ENCODE results near the gene IP6K1.
"Not testable (repeated sequence)": the region's sequence is repeated elsewhere in the genome, so short reads cannot be mapped to it uniquely, and the experiment has no call there.

Gene IP6K1

GRCh38 chr3:49763981-49764380, 22.4 kb downstream of the IP6K1 start:
- DNase-seq (ENCODE audit: low read depth) = no peak

- DNase-seq (ENCODE audit: low read depth) = no peak
Observed at GRCh38 chr3:49761661-49762060, 24.7 kb downstream of the IP6K1 start.

DNA sequence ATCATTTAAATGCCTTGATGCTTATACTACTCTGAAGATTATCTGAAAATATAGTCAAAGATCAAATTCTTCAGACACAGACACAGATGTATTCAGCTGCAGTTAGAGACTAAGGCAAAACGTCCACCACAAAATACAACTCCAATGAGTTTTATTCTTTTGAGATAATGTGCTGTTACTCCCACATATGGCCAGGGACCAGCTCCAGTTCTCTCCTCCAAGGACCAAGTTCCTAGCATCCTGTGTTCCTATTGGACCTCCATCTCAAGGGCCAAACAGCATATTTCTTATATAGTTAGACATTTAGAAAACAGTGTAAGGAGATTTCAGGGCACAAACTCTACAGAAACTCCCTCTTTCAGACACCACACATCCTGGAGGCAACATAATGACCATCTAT, 27.1 kb downstream of the IP6K1 start:
- DNase-seq (ENCODE audit: low read depth) = no peak

GRCh38 chr3:49757197-49757596, 29.1 kb downstream of the IP6K1 start:
- DNase-seq (ENCODE audit: low read depth) = no peak

DNA sequence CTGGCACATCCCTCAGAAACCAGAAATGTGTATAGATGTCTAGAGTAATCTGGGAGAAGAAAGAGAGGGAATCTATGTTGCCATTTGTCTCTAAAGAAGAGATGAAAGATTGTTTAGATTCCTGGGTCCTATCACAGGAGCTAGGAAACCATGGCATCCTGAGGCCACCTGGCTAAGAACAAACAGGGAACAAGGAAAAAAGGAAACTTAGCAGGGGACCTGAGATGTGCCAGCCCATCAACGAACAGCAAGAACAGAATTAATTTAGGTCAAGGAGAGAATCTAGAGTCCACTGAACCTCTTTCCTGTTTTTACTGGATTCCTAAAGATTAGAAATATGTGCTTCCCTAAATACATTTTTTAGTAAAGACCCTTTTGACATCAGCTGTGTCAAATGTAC, 30.3 kb downstream of the IP6K1 start:
- DNase-seq (ENCODE audit: low read depth) = no peak

DNA sequence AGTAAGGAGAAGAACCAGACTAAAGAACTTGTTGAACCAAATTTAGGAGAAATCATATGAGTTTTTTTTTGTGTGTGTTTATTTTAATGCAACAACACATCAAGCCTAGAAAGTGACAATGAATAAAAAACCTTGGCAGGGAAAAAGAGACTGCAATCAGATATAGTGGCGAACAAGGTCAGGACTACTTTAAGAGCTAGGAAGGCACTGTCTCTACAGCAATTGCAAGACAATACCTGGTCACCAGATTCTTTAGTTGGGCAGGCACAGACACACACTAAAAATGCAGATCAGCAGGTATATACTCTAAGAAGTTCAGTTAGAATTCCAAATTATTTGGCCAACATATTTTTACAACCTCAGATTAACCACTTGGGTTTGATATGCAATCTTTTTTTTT, 31.8 kb downstream of the IP6K1 start:
- DNase-seq (ENCODE audit: low read depth) = no peak

DNA sequence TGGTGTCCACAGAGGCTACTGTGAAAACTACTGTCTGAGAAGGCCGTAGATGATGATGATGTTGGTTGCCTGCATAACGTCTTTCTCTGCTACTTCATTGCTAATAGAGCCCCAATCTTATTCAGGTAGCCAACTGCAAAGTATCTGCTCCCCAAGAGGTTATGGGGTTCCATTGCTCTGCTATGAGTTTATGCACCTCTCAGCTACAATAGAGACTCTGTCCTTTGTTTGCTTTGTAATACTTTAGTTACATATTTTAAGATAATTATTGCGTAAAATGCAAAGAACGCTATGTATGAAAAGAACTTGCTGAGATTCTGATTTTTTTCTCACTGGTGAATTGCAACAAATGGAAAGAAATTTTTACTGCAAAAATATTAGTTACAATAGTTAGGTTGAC, 34.8 kb downstream of the IP6K1 start:
- no peak for DNase-seq (ENCODE audit: low read depth)

- DNase-seq (ENCODE audit: low read depth) = no peak
Observed at GRCh38 chr3:49750056-49750455, 36.3 kb downstream of the IP6K1 start.

DNA sequence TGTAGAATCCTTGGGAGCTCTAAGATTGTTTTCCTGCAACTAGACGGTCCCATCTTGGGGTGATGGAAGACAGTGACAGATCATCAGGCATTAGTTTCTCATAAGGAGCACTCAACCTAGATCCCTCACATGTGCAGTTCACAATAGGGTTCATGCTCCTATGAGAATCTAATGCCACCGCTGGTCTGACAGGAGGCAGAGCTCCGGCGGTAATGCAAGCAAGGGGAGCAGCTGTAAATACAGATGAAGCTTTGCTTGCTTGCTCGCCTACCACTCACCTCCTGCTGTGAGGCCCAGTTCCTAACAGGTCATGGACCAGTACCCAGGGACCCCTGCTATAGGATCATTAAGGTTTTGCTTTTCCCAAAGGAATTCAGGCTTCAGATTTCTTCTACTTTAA, 37.5 kb downstream of the IP6K1 start:
- not testable (repeated sequence) for DNase-seq (ENCODE audit: low read depth)

DNA sequence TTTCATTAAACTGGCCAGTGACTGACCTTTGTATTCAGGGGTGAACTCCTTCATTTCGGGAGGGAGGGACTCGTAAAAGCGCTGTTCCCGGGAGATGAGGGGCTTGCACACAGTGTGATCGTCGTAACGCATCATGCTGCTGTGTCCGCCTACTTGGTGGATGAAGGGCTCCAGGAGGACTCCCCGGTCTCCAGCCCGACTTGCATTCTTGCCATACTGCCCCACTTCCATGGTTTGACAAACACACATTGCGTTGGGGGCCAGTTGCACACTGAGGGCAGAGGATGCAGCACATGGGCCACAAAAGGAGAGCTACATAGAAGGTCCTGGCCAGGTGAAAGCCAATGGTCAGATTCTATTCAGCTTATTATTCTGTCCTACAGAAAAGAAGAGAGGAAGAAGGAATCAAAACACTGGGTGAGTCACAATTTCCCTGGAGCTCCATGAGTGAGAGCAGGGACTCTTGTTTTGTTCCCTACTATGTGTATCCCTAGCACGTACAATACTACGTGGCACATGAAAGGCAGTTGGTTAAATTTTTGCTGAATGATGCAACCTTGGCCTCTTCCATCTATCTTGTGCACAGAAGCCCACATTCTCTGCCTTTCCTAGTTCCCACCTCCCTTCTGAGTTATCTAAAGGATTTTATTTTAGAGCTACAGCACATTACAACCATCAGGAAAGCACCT, 38.4 kb downstream of the IP6K1 start:
- no peak for DNase-seq (ENCODE audit: low read depth)

GRCh38 chr3:49745986-49746385, 40.4 kb downstream of the IP6K1 start:
- DNase-seq (ENCODE audit: low read depth) = no peak

DNA sequence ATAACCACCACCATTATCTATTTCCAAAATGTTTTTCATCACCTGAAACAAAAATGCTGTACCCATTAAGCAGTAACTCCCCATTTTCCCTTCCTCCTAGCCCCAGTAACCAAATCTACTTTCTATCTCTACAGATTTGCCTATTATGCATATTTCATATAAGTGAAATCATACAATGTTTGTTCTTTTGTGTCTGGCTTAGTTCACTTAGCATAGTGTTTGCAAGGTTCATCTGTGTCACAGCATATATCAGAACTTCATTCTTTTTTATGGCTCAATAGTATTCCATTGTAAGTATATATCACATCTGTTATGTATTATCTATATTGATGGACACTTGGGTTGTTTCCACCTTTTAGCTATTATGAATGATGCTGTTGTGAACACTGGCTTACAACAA, 45.9 kb downstream of the IP6K1 start:
- no peak for DNase-seq (ENCODE audit: low read depth)

DNA sequence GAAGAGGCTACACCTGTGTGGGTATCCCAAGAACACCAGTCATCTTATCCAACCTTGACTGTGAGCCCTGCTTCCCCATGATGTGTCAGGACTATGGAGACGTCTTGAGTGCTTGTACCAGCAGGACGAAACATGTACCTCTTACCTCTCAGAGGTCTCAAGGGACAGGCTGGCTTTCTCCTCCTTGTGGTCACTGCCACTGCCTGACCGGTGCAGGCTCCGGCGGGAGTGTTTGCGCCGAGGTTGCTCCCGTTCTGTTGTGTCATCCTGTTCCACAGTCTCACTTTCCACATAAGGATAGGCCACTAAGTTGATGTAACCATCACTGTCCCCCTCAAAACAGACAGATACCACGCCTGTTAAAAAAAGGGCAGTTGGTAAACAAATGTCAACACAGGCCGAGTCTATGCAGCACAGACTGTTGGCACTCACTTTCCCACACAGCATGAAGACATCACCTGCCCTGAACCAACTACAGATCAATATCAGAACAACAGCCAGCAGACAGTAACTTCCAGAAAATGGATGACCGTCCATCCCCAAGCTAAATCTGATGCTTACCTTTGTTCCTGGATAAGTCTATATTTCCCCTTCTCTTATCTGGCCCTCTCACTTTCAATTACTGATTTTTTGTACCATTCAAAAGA, 48.2 kb downstream of the IP6K1 start:
- DNase-seq (ENCODE audit: low read depth) = no peak

- no peak for DNase-seq (ENCODE audit: low read depth)
Observed at GRCh38 chr3:49734752-49735151, 51.6 kb downstream of the IP6K1 start.

DNA sequence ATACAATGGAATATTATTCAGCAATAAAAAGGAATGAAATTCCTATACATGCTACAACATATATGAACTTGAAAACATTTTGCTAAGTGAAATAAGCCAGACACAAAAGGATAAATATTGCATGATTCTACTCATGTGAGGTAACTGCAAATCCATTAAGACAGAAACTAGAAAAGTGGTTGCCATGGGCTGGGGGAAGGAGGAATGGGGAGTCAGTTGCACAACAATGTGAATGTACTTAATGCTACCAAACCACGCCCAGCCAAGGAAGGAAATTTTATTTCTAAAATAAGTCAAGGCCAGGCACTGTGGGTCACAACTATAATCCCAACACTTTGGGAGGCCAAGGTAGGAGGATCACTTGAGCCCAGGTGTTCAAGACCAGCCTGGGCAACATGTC, 52.8 kb downstream of the IP6K1 start:
- DNase-seq (ENCODE audit: low read depth) = no peak

- no peak for DNase-seq (ENCODE audit: low read depth)
Observed at GRCh38 chr3:49732597-49732996, 53.7 kb downstream of the IP6K1 start.

DNA sequence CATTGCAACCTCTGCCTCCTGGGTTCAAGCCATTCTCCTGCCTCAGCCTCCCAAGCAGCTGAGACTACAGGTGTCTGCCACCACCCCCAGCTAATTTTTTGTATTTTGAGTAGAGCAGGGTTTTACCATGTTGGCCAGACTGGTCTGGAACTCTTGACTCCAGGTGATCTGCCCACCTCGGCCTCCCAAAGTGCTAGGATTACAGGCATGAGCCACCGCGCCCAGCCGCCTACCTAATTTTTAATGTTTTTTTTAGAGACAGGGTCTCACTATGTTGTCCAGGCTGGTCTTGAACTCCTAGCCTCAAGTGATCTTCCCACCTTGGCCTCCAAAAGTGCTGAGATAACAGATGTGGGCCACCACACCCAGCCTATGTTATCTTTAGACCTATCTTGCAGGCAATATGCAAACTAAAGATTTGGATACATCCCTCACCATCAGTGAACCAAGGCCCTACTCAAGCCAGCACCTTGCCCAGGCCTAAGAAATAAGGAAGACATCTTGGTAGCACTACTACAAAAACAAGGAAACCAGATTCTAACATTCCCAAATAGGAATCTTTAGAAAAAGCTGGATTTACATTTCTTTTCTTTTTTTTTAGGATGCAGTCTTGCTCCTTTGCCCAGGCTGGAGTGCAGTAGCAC, 56.3 kb downstream of the IP6K1 start:
- DNase-seq (ENCODE audit: low read depth) = no peak

DNA sequence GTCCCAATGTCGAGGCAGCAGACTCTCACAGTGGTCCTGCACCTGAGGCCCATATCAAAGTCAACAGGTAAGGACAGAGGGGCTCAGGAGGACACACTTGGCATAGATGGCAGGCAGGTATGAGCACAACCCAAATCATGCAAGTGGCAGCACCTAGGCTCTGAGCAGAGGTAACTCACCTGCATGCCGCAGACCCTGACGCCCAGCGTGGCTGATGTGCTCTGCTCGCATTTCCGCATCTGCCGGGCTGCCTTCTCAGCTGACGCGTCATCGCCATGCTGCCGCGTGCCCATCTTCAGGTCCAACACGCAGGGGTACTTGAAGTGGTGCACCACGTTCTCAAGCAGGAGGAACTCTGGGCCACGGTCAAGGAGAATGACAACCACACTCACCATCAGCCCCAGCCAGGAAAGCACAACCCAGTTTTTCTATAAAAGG, 58.4 kb downstream of the IP6K1 start:
- DNase-seq (ENCODE audit: low read depth) = no peak

- no peak for DNase-seq (ENCODE audit: low read depth)
Observed at GRCh38 chr3:49727154-49727923, 59.0 kb downstream of the IP6K1 start.

- no peak for DNase-seq (ENCODE audit: low read depth)
Observed at GRCh38 chr3:49725906-49726681, 60.2 kb downstream of the IP6K1 start.

- no peak for DNase-seq (ENCODE audit: low read depth)
Observed at GRCh38 chr3:49724586-49724985, 61.8 kb downstream of the IP6K1 start.
